GM19395 (cell line): ENCODE measurements around the gene GUCA1C.

Experiments used
- ATAC-seq: cut with Tn5 transposase; IDR thresholded peaks from one replicate; pipeline ENCODE4 v1.9.1; 2021; ENCODE audit warnings: mild to moderate bottlenecking, moderate library complexity; ENCODE audit not compliant: unreplicated experiment

The GUCA1C gene

GRCh38 chr3:108953700-108954099 is at the start of gene GUCA1C:
GUCA1C (minus strand) TSS chr3:108953879; CDS start chr3:108953762, 117 bp downstream.
- ATAC-seq: no peak

GRCh38 chr3:108998436-108998835 is 44.8 kb upstream of the GUCA1C start:
- ATAC-seq: no peak

GRCh38 chr3:108985844-108986243 is 32.2 kb upstream of the GUCA1C start:
- no peak for ATAC-seq

- ATAC-seq: no peak
Measured at GRCh38 chr3:108983051-108983450, 29.4 kb upstream of the GUCA1C start.

- ATAC-seq: no peak
Measured at GRCh38 chr3:108976058-108976457, 22.4 kb upstream of the GUCA1C start.

- no peak for ATAC-seq
Measured at GRCh38 chr3:108973019-108973418, 19.3 kb upstream of the GUCA1C start.

GRCh38 chr3:108972482-108972881 is 18.8 kb upstream of the GUCA1C start:
- ATAC-seq: no peak

GRCh38 chr3:108970561-108970960 is 16.9 kb upstream of the GUCA1C start:
- ATAC-seq: no peak

- no peak for ATAC-seq
Measured at GRCh38 chr3:108966773-108967172, 13.1 kb upstream of the GUCA1C start.

- ATAC-seq: no peak
Measured at GRCh38 chr3:108959017-108959416, 5.3 kb upstream of the GUCA1C start.

GRCh38 chr3:108953210-108953609 is 469 bp downstream of the GUCA1C start:
- ATAC-seq: no peak

- no peak for ATAC-seq
Measured at GRCh38 chr3:108951820-108952501, 1.7 kb downstream of the GUCA1C start.

- no peak for ATAC-seq
Measured at GRCh38 chr3:108947855-108948254, 5.8 kb downstream of the GUCA1C start.

- ATAC-seq: no peak
Measured at GRCh38 chr3:108946292-108947285, 7.1 kb downstream of the GUCA1C start.

GRCh38 chr3:108940568-108941263 is 13.0 kb downstream of the GUCA1C start:
- ATAC-seq: no peak

GRCh38 chr3:108940166-108940565 is 13.5 kb downstream of the GUCA1C start:
- ATAC-seq: no peak

GRCh38 chr3:108936924-108937689 is 16.6 kb downstream of the GUCA1C start:
- no peak for ATAC-seq

GRCh38 chr3:108931035-108931434 is 22.6 kb downstream of the GUCA1C start:
- no peak for ATAC-seq

- ATAC-seq: no peak
Measured at GRCh38 chr3:108918866-108919265, 34.8 kb downstream of the GUCA1C start.

GRCh38 chr3:108914774-108915641 is 38.7 kb downstream of the GUCA1C start:
- ATAC-seq: peak; percentile 98
